ENCODE data around the gene CD70.
"Not testable (repeated sequence)": the region's sequence is repeated elsewhere in the genome, so short reads cannot be mapped to it uniquely, and the experiment has no call there.

GRCh38 chr19:6582515-6583484 is 8.2 kb downstream of the CD70 start:
- TF ChIP-seq POLR2A (IDR thresholded peaks at IDR 0.05; ENCODE audit: low read length); GATA1 (IDR thresholded peaks at IDR 0.05; ENCODE audit: low read depth, low read length): not testable (repeated sequence)

Data from erythroblast (primary cell).